Esophagus squamous epithelium (tissue), 5 donors: ENCODE results near the gene DLST. TPM values are rescaled to one million over a fixed set of nuclear protein-coding genes. Genes with fewer than 3 reads are reported as not detected.

Source experiments
- DNase-seq: peaks from one replicate; lab custom pipeline; 2025; lab: John Stamatoyannopoulos, UW
- H3K27ac ChIP-seq, 4 donors: fragments of 200-600 bp; sonication (generic); one replicate each; pipeline ENCODE4 v1.5.1; 2016 to 2019; ENCODE audit warnings: mild to moderate bottlenecking in 1 of 4
- H3K27me3 ChIP-seq, 4 donors: fragments of 200-600 bp; sonication (generic); 1 replicate in 3 of 4; 2 replicates in 1 of 4; pipeline versions ENCODE4 v1.5.1 to v1.6.0; 2017 to 2021; ENCODE audit warnings: antibody characterized with exemption in 1 of 4
- H3K36me3 ChIP-seq, 3 donors: fragments of 200-600 bp; sonication (generic); one replicate each; pipeline ENCODE4 v1.5.1; 2016 to 2019
- H3K4me1 ChIP-seq, 3 donors: fragments of 200-600 bp; sonication (generic); one replicate each; pipeline ENCODE4 v1.5.1; 2017 to 2019
- H3K4me3 ChIP-seq, 4 donors: fragments of 200-600 bp; sonication (generic); 1 replicate in 3 of 4; 2 replicates in 1 of 4; pipeline ENCODE4 v1.5.1; 2016 to 2019; ENCODE audit warnings: mild to moderate bottlenecking in 2 of 4, moderate library complexity in 1 of 4
- H3K9me3 ChIP-seq, 3 donors: fragments of 200-600 bp; sonication (generic); one replicate each; pipeline ENCODE4 v1.5.1; 2016 to 2019
- CTCF ChIP-seq, 6 experiments: fragments of 450-650 bp in 4 of 6; fragments of 200-600 bp in 2 of 6; sonication (generic) in 2 of 6; IDR thresholded peaks; one replicate each; pipeline ENCODE4 v1.5.1; 2016 to 2019; ENCODE audit warnings: antibody characterized with exemption in 6 of 6, mild to moderate bottlenecking in 4 of 6, moderate library complexity in 4 of 6
- POLR2A ChIP-seq, 4 donors: fragments of 450-650 bp; IDR thresholded peaks; one replicate each; pipeline ENCODE4 v1.6.1; 2017; ENCODE audit warnings: antibody characterized with exemption in 4 of 4, mild to moderate bottlenecking in 4 of 4, moderate library complexity in 3 of 4
- WGBS, 2 donors: methylation state at CpG; one replicate each; pipeline ENCODE4 v1.1.5; 2018; 5-methylcytosine and 5-hydroxymethylcytosine counted together
- intact Hi-C: fragments of 100-400 bp; cut with DNase I; formaldehyde crosslinking; loops from one replicate; pipeline ENCODE4 v1.15.0; 2022
- total RNA-seq, 4 donors: library from RNA; depleted of rRNA; stranded (reverse); fragments of >200 nt; gene quantifications; one replicate each; pipeline ENCODE4 v1.1.0, GENCODE V29; 2016
- donor health status: DM: yes; HTN: yes; CAD: no.

Gene DLST
- total RNA-seq, 4 donors from 2014 or later = 54.9 to 87.0 (median 69.0) TPM

DNA sequence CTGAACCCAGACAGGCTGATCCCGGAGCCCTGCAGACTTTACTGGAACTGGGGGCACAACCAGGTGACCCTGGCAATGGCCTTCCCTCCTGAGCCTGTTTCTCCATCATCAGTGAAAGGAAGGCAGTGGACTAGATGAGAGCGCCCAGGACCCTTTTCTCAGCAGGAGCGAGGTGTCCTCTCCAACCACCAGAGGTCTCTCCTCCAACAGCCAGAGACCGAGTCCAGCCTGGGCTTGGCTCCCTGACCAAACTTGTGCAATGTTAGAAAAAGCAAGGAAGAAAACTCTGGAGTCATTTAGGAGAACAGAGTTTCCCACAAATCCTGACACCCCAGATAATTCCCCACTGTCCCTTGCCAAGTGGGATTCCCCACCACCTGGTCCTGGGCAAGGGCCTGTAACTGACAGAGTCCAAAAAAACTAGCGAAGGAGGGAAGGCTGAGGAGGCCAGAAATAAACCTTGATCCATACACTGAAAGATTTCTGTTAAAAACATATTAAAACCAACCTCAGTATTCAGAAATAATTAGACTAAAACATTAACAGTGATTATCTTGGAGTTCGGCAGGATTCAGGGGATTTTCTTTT lies 32.4 kb downstream of the DLST start:
- intact Hi-C loops = loop anchor here (10.0 kb wide), 1 partner anchor 171 kb away; no protein-coding TSS in a partner anchor
- WGBS, 2 donors = 25 to 31% methylated on average over 4 to 5 of the region's 6 CpGs
- H3K27ac ChIP-seq = peak overlapping the region; percentile 15 to 71 (median 56)

GRCh38 chr14:74915426-74915825 lies 33.7 kb downstream of the DLST start:
- Histone ChIP-seq H3K4me1 (peaks cover 24 to 95% (median 68%) of the 10 kb centered on the region in 3 donors), H3K27ac (peak overlapping the region in 2 of 4 donors; percentile 48 to 64), H3K36me3 (no peaks in the 10 kb centered on the region), H3K27me3 (no peaks in the 10 kb centered on the region), H3K4me3 (no peak overlapping the region), H3K9me3 (no peaks in the 10 kb centered on the region)
- no peak for TF ChIP-seq CTCF (IDR thresholded peaks at IDR 0.05)
- no peak for TF ChIP-seq POLR2A (IDR thresholded peaks at IDR 0.05)
- 71 to 83% methylated on average over 4 of the region's 4 CpGs for WGBS, 2 donors
- intact Hi-C loops = loop anchor here (10.0 kb wide), 1 partner anchor 169 kb away; no protein-coding TSS in a partner anchor
- DNase-seq = no peak

More for the DNA sequence above, 32.4 kb downstream of the DLST start:
- no peak for TF ChIP-seq POLR2A (IDR thresholded peaks at IDR 0.05)
- peak; percentile 35 to 78 (median 70) for TF ChIP-seq CTCF (IDR thresholded peaks at IDR 0.05)
- DNase-seq = no peak
- no peaks in the 10 kb centered on the region for H3K27me3 ChIP-seq
- H3K4me1 ChIP-seq = peaks cover 24 to 91% (median 60%) of the 10 kb centered on the region in 3 donors
- H3K36me3 ChIP-seq = no peaks in the 10 kb centered on the region
- no peak overlapping the region for H3K4me3 ChIP-seq
- no peaks in the 10 kb centered on the region for H3K9me3 ChIP-seq

DNA sequence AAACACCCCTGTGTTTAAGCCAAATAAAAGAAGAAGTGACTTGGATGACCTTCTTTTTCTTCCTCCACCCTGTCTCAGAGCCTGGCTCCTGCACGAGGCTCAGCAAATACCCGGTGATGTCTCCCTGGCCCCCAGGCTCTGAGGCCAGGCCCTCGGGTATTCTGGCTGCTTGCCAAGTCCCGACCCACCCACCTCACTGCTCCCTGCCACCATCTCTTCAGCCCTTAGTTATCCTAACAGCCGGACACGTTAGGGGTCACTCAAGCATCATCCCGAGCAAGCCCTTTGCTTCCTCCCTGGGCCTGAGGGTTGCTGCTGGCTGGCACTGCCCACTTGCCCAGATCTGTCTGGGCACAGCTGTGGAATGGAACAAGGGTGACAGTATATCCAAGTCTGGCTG lies 34.1 kb downstream of the DLST start:
- H3K9me3 ChIP-seq = no peaks in the 10 kb centered on the region
- peak overlapping the region in 2 of 4 donors; percentile 48 to 64 for H3K27ac ChIP-seq
- WGBS, 2 donors = 30 to 36% methylated on average over 4 to 7 of the region's 7 CpGs
- no peak overlapping the region for H3K4me3 ChIP-seq
- DNase-seq = no peak
- H3K27me3 ChIP-seq = no peaks in the 10 kb centered on the region
- H3K36me3 ChIP-seq = no peaks in the 10 kb centered on the region
- TF ChIP-seq POLR2A (IDR thresholded peaks at IDR 0.05) (no peak), CTCF (IDR thresholded peaks at IDR 0.05) (no peak)
- peaks cover 24 to 91% (median 64%) of the 10 kb centered on the region in 3 donors for H3K4me1 ChIP-seq
- intact Hi-C loops = loop anchor here (10.0 kb wide), 1 partner anchor 169 kb away; no protein-coding TSS in a partner anchor

- H3K4me1 ChIP-seq = peaks cover 24 to 78% (median 52%) of the 10 kb centered on the region in 3 donors
These were observed 35.4 kb downstream of the DLST start for GRCh38 chr14:74917178-74917543.

More at GRCh38 chr14:74917178-74917543, 35.4 kb downstream of the DLST start:
- no peak for DNase-seq
- Histone ChIP-seq H3K9me3 (no peaks in the 10 kb centered on the region), H3K27ac (peak overlapping the region in 3 of 4 donors; percentile 44 to 81 (median 64)), H3K27me3 (no peaks in the 10 kb centered on the region), H3K36me3 (no peaks in the 10 kb centered on the region), H3K4me3 (no peak overlapping the region)
- WGBS, 2 donors = 46 to 54% methylated on average over 5 of the region's 5 CpGs
- TF ChIP-seq CTCF (IDR thresholded peaks at IDR 0.05) (no peak), POLR2A (IDR thresholded peaks at IDR 0.05) (no peak)
- intact Hi-C loops = loop anchor here (10.0 kb wide), 1 partner anchor 168 kb away; no protein-coding TSS in a partner anchor
